HPDE6-E6E7 (cell line): Measurements from ENCODE around the gene ARMH1.
"Not testable (repeated sequence)": the region's sequence is repeated elsewhere in the genome, so short reads cannot be mapped to it uniquely, and the experiment has no call there.

Experiments
- DNase-seq: peaks from one replicate; pipeline ENCODE4 v3.0.0; 2011; ENCODE audit warnings: missing footprints; ENCODE audit errors: extremely low spot score

The ARMH1 gene

GRCh38 chr1:44723064-44723463, 48.5 kb downstream of the ARMH1 start:
- DNase-seq: no peak

- no peak for DNase-seq
Observed at GRCh38 chr1:44723496-44724295, 49.2 kb downstream of the ARMH1 start.

DNA sequence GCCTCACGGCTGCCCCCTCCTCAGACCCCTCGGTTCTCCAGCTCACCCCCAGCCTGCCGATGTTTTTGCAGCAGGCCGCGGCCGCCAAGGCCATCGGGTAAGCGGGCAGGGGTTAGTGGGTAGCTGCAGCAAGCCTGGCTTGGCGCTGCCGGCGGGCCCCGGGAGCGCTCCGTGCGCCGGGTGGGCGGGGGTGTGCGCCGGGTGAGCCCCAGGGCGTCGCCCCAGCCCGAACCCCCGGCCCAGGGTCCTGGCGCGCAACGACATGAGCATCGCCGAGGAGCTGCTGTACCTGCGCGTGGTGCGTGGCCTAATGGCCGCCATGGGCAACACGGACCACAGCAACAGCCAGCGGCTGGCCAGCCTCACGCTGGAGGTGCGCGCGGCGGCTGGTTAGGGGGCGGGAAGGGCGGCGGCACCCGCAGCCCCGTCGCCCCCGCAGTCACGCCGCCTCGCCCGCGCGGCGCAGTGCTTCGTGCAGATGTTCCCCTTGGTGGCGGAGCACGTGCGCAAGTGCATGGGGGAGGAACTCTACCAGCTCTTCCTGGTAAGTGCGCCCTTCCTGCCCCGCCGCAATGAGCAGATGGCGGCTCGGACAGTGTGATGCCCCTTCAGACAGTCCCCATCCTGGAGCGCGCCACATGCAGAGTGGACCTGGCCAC, 49.9 kb downstream of the ARMH1 start:
- no peak for DNase-seq

DNA sequence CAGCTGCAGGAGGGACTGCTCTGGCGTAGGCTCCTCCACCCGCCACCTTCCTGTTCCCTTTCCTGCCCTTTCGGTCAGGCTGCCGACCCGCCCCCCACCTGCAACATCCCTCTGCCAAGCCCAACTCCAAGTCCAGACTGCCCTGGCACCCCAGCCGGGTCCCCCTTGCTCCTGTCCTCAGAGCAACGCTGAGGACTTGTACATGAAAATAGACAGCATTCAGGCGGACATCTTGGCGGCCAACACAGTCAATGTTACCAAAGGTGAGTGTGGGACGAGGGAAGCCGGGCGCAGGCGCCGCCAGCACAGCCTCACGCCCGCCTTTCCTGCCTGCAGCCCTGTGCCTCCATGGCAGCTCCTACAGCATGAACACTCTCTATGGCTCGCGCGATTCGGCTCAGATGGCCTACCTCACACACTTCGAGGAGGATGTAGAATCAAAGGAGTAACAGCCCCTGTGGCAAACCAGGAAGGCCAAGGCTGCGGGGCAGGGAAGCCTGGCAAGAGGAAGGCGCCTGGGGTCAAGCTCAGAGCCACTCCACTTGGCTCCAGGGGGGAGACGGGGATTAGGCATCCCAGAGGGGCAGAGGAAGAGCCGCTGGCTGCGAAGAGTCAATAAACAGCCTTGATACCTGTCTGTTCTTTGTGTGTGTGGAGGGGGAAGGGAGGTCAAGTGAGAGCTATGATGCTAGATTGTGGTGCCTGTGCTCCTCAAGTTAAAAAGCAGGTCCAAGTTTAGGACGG, 50.6 kb downstream of the ARMH1 start:
- no peak for DNase-seq

- DNase-seq: peak; percentile 72
Observed at GRCh38 chr1:44730741-44731512, 56.4 kb downstream of the ARMH1 start, which contains the start of gene RNU5D-1. Gene RNU5D-1 (minus strand): TSS chr1:44731170.

GRCh38 chr1:44733365-44733764, 58.9 kb downstream of the ARMH1 start:
- DNase-seq: no peak

- no peak for DNase-seq
Observed at GRCh38 chr1:44733784-44734183, 59.3 kb downstream of the ARMH1 start.

GRCh38 chr1:44735992-44736391, 61.5 kb downstream of the ARMH1 start:
- DNase-seq: no peak

DNA sequence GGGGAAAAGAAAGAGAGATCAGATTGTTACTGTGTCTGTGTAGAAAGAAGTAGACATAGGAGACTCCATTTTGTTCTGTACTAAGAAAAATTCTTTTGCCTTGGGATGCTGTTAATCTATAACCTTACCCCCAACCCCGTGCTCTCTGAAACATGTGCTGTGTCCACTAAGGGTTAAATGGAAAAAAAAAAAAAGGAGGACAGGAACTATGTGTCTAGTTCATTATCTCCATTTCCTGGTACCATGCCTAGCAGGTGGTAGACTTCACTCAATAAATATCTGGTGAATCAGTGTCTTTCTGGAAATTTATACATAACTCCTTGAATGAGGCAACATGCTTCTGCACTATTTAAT, 64.4 kb downstream of the ARMH1 start:
- not testable (repeated sequence) for DNase-seq

GRCh38 chr1:44739307-44740178, 65.0 kb downstream of the ARMH1 start, which contains the start of gene KIF2C:
Gene KIF2C (plus strand): TSS chr1:44739837. CDS start chr1:44739933, 96 bp downstream.
- DNase-seq: peak; percentile 99

- no peak for DNase-seq
Observed at GRCh38 chr1:44740179-44740617, 65.7 kb downstream of the ARMH1 start.

GRCh38 chr1:44743211-44743610, 68.7 kb downstream of the ARMH1 start:
- no peak for DNase-seq

DNA sequence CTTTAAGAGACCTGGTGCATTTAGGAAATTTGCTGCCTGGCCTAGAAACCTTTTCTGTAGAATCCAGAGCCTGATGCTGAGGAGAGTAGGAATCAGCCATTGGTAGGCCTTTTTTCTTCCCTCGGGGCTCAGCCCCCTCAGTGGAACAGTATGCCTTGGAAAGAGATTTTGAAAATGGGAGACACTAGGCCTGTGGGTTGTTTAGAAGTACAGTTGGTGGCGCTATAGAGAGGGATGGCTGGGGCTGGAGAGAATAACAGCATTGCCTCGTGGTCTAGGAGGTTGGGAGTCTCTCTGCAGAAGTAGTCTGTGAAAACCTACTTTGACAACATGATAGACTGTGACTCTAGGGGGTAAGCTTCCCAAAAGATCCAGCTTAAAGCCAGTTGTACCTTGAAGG, 73.4 kb downstream of the ARMH1 start:
- DNase-seq: no peak

GRCh38 chr1:44757420-44757819, 82.9 kb downstream of the ARMH1 start:
- no peak for DNase-seq

- no peak for DNase-seq
Observed at GRCh38 chr1:44759077-44759476, 84.6 kb downstream of the ARMH1 start.

DNA sequence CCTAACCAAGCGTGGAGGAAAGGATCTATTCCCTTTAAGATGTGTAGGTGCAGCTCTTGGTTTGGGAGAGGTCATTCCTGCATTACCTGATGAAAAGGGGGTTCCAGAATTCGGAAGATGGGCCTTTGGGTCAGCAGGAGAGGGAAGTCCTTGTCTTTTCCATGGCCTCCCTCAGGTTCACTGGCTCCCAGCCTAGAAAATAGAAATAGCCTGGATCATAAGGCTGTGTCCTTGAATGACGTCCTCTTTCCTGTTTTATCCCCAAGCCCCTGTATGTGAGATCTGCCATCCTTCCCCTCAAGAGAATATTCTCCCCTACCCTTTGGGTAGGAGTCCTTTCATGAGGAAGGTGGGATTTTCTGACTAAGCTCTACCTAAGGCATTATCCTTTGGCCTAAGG, 86.4 kb downstream of the ARMH1 start:
- DNase-seq: no peak

GRCh38 chr1:44766421-44766820, 91.9 kb downstream of the ARMH1 start:
- DNase-seq: not testable (repeated sequence)
